ENCODE data around the gene ZDHHC14.

Gene ZDHHC14

DNA sequence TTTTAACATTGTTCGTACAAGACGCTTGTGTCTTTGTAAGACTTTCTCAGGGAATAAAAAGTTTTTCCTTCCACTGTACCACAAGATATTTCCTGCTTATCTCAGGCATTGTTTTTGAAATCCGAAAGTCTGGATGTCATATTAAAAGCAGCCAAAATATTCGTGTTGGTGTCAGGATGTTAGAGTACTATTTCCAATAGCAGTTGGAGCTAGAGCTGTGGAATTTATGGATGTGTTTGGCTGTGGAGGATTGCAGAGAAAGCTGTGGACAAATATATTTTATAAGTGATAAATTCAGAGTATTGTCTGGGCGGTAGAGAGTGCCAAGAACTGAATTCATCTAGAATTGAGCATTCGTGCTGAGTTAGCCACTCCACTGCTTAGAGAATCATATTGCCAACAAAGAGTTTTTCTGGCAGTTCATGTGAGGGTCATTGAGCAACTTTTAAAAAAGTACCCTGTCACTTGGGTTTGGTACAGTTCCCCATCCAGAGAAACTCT is 57.7 kb downstream of the ZDHHC14 start:
- Histone ChIP-seq H2AFZ (ENCODE audit: low read depth, low read length, severe bottlenecking) (no peak overlapping the region), H3K9ac (ENCODE audit: low read length) (no peak overlapping the region), H3K79me2 (ENCODE audit: insufficient read depth, low read length) (no peaks in the 10 kb centered on the region), H3K4me2 (ENCODE audit: low read depth, low read length, poor library complexity, severe bottlenecking) (no peak overlapping the region), H3K9me3 (ENCODE audit: insufficient read depth, low read length) (no peaks in the 10 kb centered on the region), H3K27me3 (ENCODE audit: low read length) (no peaks in the 10 kb centered on the region), H3K27ac (ENCODE audit: low read depth, low read length) (no peak overlapping the region), H4K20me1 (ENCODE audit: low read depth, low read length) (no peaks in the 10 kb centered on the region), H3F3A (ENCODE audit: insufficient read depth) (no peaks in the 10 kb centered on the region), H3K36me3 (ENCODE audit: low read length) (no peaks in the 10 kb centered on the region), H3K9me2 (replicated peaks; ENCODE audit: insufficient read depth, low read length) (no peaks in the 10 kb centered on the region), H3K4me3 (ENCODE audit: insufficient read depth, low read length, poor library complexity, severe bottlenecking) (no peak overlapping the region)
- no peak for TF ChIP-seq EZH2phosphoT487 (conservative IDR thresholded peaks at IDR 0.05; ENCODE audit: low read length)
- TF ChIP-seq, protein P1, sequence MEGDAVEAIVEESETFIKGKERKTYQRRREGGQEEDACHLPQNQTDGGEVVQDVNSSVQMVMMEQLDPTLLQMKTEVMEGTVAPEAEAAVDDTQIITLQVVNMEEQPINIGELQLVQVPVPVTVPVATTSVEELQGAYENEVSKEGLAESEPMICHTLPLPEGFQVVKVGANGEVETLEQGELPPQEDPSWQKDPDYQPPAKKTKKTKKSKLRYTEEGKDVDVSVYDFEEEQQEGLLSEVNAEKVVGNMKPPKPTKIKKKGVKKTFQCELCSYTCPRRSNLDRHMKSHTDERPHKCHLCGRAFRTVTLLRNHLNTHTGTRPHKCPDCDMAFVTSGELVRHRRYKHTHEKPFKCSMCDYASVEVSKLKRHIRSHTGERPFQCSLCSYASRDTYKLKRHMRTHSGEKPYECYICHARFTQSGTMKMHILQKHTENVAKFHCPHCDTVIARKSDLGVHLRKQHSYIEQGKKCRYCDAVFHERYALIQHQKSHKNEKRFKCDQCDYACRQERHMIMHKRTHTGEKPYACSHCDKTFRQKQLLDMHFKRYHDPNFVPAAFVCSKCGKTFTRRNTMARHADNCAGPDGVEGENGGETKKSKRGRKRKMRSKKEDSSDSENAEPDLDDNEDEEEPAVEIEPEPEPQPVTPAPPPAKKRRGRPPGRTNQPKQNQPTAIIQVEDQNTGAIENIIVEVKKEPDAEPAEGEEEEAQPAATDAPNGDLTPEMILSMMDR (IDR thresholded peaks at IDR 0.05; ENCODE audit: insufficient read depth, low read length, poor library complexity, severe bottlenecking), result no peak

DNA sequence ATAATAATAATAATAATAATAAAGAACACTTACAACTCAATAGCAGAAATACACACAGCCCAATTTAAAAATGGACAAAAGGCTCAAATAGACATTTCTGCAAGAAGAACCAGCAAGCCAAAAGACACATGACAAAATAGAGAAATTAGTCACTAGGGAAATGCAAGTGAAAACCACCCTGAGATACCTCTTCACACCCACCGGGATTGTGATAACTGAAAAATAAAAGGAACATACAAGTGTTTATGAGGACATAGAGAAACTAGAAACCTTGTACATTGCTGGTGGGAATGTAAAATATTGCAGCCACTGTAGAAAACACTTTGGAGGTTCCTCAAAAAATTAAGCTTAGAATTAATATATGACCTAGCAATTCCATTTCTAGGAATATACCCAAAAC is 59.2 kb downstream of the ZDHHC14 start:
- H3K36me3 ChIP-seq (ENCODE audit: low read length), result no peaks in the 10 kb centered on the region
- H2AFZ ChIP-seq (ENCODE audit: low read depth, low read length, severe bottlenecking), result no peak overlapping the region
- no peaks in the 10 kb centered on the region for H3K79me2 ChIP-seq (ENCODE audit: insufficient read depth, low read length)
- no peak overlapping the region for H3K27ac ChIP-seq (ENCODE audit: low read depth, low read length)
- no peak for TF ChIP-seq EZH2phosphoT487 (conservative IDR thresholded peaks at IDR 0.05; ENCODE audit: low read length)
- TF ChIP-seq, protein P1 (IDR thresholded peaks at IDR 0.05; ENCODE audit: insufficient read depth, low read length, poor library complexity, severe bottlenecking), result no peak
- H3K9ac ChIP-seq (ENCODE audit: low read length), result no peak overlapping the region
- no peak overlapping the region for H3K4me3 ChIP-seq (ENCODE audit: insufficient read depth, low read length, poor library complexity, severe bottlenecking)
- no peaks in the 10 kb centered on the region for H3K27me3 ChIP-seq (ENCODE audit: low read length)
- no peaks in the 10 kb centered on the region for H3K9me2 ChIP-seq (replicated peaks; ENCODE audit: insufficient read depth, low read length)
- H3K4me2 ChIP-seq (ENCODE audit: low read depth, low read length, poor library complexity, severe bottlenecking), result no peak overlapping the region
- H3K9me3 ChIP-seq (ENCODE audit: insufficient read depth, low read length), result no peaks in the 10 kb centered on the region
- no peaks in the 10 kb centered on the region for H3F3A ChIP-seq (ENCODE audit: insufficient read depth)
- no peaks in the 10 kb centered on the region for H4K20me1 ChIP-seq (ENCODE audit: low read depth, low read length)

DNA sequence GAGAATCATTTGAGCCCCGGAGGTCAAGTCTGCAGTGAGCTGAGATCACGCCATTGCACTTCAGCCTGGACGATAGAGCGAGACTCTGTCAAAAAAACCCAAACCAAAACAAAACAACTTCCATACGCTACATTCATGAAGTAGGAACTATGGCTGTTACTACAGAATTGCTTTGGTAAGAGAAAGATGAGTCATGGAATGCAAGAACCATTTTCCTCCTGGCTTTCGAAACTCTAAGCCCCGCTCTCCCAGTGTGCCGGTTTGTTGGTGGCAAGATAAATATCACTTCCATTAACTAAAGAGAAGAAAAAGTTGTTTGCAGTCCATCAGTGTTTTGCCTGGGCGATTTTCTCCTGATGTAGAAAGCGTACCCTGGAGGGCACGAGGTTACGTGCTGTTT is 61.3 kb downstream of the ZDHHC14 start:
- TF ChIP-seq EZH2phosphoT487 (conservative IDR thresholded peaks at IDR 0.05; ENCODE audit: low read length), result no peak
- TF ChIP-seq, protein P1 (IDR thresholded peaks at IDR 0.05; ENCODE audit: insufficient read depth, low read length, poor library complexity, severe bottlenecking), result no peak
- H3K27ac ChIP-seq (ENCODE audit: low read depth, low read length), result no peak overlapping the region
- no peak overlapping the region for H2AFZ ChIP-seq (ENCODE audit: low read depth, low read length, severe bottlenecking)
- H3K36me3 ChIP-seq (ENCODE audit: low read length), result no peaks in the 10 kb centered on the region
- no peaks in the 10 kb centered on the region for H3K9me3 ChIP-seq (ENCODE audit: insufficient read depth, low read length)
- no peak overlapping the region for H3K4me2 ChIP-seq (ENCODE audit: low read depth, low read length, poor library complexity, severe bottlenecking)
- no peak overlapping the region for H3K4me3 ChIP-seq (ENCODE audit: insufficient read depth, low read length, poor library complexity, severe bottlenecking)
- H3K9me2 ChIP-seq (replicated peaks; ENCODE audit: insufficient read depth, low read length), result no peaks in the 10 kb centered on the region
- no peaks in the 10 kb centered on the region for H3F3A ChIP-seq (ENCODE audit: insufficient read depth)
- H3K79me2 ChIP-seq (ENCODE audit: insufficient read depth, low read length), result no peaks in the 10 kb centered on the region
- H3K9ac ChIP-seq (ENCODE audit: low read length), result no peak overlapping the region
- no peaks in the 10 kb centered on the region for H4K20me1 ChIP-seq (ENCODE audit: low read depth, low read length)
- H3K27me3 ChIP-seq (ENCODE audit: low read length), result no peaks in the 10 kb centered on the region
